ENCODE measurements around the gene FAM170B.

The FAM170B gene

DNA sequence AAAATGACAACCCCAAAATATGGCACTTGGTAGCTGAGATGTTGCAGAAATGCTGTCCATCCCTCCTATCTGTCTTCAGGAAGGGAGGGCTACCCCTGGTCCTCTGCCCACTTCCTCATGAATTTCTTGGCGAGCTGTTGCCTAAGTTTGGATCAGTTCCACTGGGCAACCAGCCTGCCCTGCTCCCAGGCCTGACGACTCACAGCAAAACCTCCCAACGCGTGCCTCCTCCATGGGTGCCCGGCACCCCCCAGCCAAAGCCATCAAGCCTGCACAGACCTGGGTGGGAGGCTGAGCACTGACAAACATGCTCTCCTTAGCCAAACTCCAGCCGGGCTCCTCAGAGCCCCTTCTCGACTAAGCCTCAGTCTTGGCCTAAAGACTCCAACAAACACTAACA lies 27.4 kb downstream of the FAM170B start:
- DNase-seq (ENCODE audit: low read depth, low spot score) = no peak

DNA sequence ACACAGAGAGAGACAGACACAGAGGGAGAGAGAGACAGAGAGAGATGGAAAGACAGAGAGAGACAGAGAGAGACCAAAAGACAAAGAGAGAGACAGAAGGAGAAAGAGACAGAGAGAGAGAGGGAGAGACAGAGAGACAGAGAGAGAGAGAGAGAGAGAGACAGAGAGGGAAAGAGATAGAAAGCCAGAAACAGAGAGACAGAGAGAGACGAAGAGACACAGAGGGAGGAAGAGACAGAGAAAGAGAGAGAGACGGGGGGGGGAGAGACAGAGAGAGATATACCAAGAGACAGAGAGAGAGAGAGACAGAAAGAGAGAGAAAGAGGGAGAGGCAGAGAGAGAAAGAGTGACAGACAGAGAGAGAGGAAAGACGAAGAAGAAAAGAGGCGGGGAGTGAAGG lies 28.7 kb downstream of the FAM170B start:
- DNase-seq (ENCODE audit: low read depth, low spot score) = no peak

DNA sequence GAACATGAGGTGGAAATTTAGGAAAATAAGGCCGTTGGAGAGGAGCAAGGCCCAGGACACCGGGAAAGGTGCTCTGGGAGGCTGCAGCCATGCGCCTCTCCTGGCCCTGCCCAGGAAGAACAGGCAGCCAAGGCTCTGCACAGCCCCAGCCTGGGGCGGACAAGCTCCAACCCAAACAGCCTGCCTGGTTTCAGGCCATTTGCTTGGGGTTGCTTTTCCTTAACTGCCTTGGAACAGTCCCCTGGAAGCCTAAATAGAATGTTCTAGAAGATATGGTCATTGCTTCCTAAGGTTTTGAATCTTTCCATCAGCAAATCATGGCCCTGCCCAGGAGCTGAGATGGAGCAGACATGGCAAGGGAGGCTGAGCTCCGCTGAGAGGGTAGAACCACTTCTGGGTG lies 29.5 kb downstream of the FAM170B start:
- no peak for DNase-seq (ENCODE audit: low read depth, low spot score)

DNA sequence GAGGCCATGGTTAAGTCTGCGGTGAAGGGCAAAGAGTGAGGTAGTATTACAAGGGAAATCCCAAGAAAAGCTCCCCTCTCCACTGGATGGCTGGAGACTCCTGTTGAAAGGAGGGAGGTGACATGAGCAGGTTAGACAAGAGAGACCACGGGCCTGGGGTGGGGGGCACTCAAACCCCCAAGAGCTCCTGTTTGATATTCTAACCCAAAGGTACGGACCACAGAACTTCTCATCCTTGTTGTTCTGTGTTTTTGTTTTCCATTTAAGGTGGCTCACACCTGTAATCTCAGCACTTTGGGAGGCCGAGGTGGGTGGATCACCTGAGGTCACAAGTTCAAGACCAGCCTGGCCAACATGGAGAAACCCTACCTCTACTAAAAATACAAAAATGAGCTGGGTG lies 30.1 kb downstream of the FAM170B start:
- no peak for DNase-seq (ENCODE audit: low read depth, low spot score)

DNA sequence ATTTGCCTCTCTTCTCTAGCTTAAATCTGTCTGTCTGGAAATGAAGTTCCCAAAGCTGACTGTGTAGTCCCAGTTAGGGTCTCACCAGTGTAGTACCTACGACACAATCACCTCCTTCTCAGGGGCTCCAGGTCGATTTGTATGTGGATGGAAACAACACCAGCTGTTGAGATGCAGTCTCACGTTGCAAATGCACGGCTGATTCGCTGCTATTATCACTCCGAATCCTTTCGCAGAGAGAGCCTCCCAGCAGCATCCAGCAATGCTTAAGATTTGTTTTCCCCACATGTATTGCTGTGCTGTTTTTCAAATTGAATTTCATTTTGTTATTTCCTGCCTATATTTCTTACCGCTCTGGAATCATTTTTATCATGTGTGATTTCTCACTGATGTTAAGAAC lies 34.8 kb downstream of the FAM170B start:
- no peak for DNase-seq (ENCODE audit: low read depth, low spot score)

DNA sequence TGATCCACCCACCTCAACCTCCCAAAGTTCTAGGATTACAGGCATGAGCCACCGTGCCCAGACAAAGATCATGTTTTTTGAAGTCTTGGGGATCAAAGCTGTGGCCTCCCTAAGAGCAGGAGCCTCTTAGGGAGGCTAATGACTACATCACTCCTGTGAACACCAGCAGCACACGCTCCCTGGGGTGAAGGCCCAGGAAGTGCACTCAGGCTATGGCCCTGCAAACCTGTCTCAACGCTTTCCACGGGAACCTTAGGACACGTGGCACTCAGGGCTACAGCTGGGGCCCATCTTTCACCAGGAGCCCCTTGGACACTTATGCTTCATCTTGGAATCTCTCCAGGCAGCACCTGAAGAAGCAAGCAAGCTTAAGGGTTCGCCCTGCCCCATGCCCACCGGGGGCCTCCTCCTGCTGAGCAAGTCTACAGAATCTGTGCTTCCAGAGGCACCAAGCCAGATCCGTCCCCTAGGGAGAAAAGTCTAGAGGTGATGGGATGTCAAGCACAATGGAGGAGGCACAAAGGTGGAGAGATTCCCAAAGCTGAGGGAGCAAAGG lies 36.9 kb downstream of the FAM170B start:
- no peak for DNase-seq (ENCODE audit: low read depth, low spot score)

DNA sequence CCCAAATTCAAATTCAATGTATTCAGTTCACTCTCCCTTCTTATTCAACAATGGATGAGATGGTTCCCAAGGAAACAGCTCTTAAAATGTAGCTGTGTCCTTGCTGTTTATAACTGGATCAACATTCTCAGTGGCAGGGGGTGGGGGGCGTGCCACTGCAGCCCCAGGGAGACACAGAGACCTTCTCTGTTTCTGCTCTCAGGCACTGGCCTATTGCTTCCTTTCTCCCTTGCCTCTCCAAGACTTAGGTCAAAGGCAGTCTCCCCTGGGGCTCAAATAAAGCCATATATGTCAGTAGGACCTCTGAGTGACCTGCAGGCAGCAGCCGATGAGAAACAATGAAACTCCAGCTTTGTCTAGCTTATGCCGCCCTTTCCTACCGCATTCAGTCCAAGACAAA lies 39.2 kb downstream of the FAM170B start:
- no peak for DNase-seq (ENCODE audit: low read depth, low spot score)

DNA sequence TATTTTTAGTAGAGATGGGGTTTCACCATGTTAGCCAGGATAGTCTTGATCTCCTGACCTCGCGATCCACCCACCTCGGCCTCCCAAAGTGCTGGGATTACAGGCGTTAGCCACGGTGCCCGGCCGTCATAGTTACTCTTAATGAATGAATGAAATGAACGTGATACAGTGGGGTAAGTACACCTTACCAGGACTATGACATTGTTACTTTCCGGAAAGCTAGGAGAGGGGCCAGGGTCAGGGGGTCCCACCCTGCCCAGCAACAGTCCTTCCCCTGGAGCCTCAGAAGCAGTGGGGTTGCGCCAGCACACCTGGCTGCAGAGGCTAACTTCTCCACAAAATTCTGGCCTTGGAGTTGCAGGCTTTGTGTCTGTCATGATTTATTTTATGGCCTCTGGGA lies 39.9 kb downstream of the FAM170B start:
- DNase-seq (ENCODE audit: low read depth, low spot score) = no peak

DNA sequence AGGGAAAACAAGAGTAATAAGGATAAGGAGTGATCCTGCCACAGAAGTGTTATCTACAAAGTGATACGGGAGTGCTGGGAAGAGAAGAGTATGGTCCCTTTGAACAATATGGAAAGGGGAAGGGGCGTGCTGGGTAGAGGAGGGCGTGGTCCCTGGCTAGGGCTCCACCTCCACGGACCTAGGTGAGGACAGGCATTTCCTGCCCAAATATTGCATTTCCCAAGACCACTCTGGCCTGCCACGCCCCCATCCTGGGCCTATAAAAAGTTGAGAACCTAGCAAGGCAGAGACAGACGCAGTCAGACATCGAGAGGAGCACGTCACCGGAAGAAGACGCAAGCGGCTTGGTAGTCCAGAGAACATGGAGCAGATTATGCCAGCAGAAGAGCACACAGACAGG lies 41.3 kb downstream of the FAM170B start:
- no peak for DNase-seq (ENCODE audit: low read depth, low spot score)

DNA sequence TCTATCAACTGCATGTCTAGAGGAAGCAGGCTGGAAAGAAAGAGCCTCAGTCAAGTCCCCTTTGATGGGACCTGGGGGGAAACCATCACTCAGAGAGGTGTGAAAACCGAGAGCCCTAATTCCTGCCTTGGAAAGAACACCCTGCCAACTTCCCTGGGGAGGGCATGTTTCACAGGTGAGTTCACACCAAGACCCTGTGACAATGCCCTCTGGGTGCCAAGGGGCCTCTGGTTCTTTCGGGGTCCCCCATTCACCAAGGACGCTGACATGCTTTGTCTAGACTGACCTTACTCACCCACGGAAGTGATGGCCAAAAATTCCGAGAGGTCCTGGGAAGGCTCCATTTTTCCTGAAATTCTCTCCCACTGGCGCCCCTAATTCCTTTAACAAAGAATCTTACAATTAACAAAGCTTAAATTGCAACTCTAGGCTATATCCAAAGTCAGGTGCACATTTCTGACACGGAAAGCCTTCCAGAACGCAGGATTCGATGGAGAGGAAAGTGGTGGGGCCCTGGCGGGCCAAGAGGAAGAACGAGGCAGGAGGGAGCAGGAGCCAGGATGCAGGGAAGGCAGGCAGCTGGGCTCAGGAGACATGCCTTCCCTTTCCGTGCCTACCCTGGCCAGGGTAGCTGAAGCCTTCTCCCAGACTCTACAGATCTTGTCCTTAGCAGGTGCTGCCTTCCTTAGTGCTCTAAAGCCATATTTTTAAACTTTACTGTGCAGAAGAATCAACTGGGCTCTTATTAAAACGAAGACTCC lies 42.2 kb downstream of the FAM170B start:
- no peak for DNase-seq (ENCODE audit: low read depth, low spot score)

DNA sequence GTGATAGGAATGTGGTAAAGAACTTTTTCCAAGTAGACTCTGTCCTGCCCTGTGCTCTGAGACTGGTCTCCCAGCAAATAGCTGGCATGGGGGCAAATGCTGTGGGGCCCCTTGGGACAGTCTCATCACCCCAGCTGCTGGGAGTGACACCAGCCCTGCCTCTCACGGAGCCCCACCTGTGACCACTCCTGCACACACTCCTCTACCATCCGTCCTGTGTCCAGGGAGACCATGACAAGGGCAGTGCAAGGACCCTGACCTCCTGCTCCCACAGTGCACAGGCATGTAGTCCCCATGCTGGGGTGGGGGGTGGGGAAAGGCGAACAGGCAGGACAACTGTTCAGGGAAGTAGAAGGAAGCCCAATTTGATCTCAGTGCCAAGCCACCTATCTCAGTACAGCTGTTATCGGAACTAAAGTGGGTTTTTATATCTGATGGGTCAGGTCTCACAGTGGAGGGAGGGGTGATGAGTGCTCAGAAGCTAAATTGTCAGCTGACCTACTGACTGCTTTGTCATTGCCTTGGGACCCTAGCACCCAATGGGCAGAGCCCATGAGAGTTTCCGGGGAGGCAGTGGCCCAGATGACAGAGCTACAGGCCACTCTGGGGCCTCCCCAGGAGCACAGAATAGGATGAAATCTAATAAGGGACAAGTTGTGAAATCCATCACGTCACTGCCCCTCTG lies 43.0 kb downstream of the FAM170B start:
- DNase-seq (ENCODE audit: low read depth, low spot score) = no peak

DNA sequence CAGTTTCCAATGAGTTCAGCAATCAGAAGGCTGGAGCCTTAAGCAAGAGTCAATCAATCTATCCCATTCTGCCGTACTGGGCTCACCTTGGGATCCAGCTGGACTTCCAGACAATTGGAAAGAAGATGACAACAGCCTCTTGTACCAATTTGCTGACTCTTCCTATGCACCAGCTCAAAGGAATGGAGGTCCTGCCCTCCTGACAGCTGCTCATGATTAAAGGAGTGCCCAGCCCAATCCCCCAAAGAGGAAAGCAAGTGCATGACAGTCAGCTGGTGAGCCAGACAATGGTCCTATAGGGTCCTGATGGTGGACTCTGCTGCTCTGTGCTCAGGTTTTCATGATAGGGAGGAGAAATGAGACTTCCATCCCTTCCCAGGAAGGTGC lies 43.6 kb downstream of the FAM170B start:
- DNase-seq (ENCODE audit: low read depth, low spot score) = no peak

DNA sequence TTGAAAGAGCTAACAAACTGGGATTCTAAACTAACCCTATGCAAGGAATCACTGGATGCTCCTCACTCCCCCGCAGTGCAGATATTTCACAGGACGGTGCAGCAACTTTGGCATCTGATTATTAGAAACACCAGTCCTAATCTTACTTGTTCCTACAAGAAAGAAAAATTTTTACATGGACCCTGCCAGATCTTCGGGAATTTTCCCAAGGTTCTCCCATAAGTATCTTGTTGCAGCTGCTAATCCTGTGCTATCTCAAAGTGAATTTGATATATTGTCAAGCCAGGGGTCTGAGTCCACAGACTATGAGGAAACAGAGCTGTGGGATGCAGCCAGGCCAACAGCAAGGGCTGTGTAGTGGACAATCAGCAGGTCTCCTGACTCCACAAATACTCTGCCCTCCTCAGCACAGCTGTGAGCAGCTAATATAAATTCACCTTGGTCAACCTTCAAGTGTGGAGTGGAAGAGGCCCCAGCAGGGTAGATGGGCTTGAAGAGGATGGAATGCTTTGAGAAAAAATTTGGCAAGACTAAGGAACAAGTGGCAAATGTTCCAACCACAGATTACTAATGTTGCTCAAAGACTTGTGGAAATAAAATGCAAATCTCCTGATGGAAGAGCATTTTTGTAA lies 44.1 kb downstream of the FAM170B start:
- DNase-seq (ENCODE audit: low read depth, low spot score) = no peak

DNA sequence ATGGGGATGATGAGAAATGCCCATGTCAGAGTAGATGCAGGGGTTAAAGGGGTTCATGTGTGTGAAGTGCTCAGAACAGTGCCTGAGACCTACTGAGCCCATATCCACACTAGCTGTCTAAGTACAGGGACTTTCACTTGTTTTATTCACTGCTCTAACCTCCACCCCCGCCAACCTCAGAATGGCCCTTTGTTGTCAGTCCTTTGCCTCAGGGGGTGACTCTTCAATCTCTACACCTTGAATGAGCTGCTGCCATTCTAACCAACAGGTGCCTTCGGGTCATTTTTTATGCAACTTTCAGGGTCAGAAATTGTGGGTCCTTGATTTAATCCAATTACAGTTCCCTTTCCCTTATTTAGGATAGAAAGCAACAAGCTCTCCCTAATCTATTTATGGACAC lies 44.7 kb downstream of the FAM170B start:
- DNase-seq (ENCODE audit: low read depth, low spot score) = no peak

DNA sequence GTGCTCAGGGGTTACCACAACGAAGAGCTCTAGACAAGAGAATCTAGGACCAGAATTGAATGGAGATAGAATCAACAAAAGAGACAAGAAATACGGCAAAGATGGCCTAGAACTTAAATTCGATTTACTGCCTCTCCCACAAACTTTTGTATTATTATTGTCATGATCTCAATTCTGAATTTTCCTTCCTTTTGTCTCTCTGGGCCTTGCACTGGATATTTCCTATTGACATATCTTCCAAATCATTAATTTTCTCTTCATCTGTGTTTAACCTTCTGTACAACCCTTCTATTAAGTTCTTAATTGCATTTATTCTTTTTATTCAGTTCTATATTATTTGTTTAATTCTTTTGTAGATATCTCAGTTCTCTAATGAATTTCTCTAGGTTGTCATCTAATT lies 46.9 kb downstream of the FAM170B start:
- DNase-seq (ENCODE audit: low read depth, low spot score) = no peak

DNA sequence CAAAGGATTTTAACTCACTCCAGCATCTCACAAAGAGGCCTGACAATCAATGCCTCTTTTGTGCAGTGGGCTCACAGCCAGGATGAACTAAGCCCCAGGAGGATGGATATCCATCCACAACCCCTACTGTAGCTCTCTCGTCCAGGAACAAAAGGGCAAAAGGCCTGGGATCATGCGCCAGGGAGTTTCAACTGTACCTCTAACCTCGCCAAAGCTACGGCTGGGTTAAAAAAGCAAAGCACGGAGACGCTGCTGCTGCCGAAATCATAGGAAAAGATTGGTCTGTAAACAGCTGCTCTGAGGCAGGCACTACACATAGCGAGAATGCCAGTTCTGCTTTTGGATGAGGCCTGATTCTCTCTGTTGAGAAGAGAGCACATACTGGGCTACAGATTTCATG lies 50.6 kb downstream of the FAM170B start:
- no peak for DNase-seq (ENCODE audit: low read depth, low spot score)

DNA sequence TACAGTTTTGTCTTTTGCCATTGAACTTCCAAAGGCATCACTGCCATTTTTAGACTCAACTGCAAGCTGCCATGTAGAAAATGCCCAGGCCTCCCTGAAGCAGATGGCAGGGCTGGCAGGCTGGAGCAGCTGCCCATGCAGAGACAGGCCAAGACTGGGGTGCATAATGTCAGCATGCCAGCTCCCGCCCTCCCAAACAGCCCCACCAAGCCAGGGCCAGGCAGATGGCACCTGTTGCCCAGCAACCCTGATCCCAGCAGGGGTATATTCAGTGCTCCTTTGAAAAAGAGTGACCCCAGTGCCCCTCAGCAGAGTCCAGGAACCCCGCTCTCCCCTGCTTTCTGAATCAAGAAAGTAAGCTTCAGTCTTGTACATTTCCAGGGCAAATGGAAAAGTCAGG lies 51.1 kb downstream of the FAM170B start:
- DNase-seq (ENCODE audit: low read depth, low spot score) = no peak

DNA sequence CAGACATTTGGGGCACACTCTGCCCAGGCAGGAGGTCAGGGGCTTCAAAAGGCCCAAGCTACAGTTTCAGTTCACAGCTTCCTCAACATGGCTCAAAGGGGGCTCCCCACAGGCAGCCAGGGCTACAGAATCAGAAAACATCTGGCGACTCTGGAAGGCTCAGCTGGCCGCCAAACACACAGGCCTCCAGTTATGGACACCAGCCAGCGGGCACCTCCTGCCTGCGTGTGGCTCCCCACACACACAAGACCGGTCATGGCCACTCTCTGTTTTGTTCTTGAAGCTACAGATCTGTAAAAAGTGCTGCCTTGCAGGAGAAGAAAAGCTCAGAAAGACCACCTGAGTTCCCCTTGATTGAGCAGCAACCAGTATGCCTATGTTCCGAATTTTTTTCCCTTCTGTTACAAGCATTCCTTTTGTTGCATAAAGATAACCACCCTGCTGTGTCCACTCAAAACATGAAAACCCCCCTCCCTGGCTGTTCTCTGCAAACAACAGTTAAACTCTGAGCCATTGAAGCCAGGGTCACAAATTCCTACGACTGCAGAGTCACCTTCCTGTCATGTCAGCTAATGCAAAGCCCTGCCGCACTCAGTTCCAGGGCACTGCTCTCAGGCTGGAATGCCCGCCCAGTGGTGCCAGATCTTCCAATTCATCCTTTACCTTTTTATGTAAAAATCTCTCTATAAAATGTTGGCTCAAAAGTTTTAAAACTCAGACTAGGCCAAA lies 52.1 kb downstream of the FAM170B start:
- DNase-seq (ENCODE audit: low read depth, low spot score) = peak; percentile 28

All from iPS DF 19.7 (cell line).